NCI-H1092 (cell line): ENCODE measurements around the gene TMEM178B.
"Not testable (repeated sequence)": the region's sequence is repeated elsewhere in the genome, so short reads cannot be mapped to it uniquely, and the experiment has no call there.

Experiments
- DNase-seq: peaks from one replicate; lab custom pipeline; 2025; lab: John Stamatoyannopoulos, UW

The TMEM178B gene

DNA sequence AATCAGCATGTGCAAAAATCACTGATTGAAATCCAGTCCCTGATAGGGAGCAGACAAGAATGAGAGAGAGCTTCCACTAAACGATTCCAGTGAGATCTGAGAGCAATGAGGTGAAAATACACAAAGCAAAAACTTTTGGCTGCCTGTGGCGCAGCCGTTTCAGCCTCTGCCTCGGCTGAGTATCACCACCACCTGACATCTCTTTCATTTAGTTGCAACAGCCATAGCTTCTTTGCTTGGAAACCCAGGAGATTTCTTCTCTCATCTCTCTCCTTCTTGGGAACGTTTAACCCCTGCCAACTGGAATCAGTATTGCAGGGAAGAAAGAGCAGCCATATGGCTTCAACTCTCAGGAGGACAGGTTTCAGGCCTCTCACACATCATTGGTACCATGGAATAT lies 240.0 kb downstream of the TMEM178B start:
- no peak for DNase-seq

DNA sequence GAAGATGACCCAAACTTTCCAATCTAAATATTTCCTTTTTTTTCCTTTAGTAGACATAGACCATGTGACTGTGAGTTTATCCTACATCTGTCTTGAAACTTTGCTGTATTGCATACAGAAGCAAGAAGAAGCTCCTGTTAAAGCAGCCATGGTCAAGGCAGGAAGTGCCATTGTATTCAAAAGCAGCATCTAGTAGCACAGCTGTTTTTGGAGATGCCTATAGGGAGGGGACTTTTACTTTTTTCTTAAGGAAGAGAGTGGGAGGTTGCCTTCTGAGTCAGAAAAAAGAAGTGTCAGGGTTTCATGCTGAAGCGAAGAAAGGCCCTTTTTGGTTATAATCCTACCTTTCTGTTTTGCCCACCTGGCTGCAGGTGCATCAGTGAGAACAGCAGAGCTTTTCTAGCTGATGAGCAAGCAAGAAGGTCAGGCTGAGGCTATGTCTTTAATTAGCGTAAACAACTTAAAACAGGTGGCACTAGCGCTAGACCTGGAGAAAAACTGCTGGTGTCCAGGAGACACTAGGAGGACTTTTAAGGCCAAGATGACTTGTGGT lies 243.2 kb downstream of the TMEM178B start:
- no peak for DNase-seq

DNA sequence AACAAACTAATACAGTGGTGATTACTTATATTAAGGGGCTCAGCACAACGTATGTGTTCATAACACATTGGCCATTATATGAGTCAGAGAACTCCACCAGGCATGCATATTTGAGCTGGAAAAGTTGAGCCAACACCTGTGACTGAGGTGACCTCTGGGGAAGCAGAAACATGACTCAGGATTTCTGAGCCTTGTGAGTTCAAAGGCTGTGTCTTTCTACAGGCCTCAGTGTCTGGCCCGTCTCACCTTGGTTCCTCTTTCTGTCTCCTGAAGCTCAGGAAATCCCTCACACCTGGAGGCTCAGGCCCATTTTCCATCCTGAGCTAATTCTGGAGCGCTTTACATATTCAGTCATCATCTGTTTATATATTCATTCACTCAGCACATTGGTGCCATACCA lies 246.4 kb downstream of the TMEM178B start:
- no peak for DNase-seq

DNA sequence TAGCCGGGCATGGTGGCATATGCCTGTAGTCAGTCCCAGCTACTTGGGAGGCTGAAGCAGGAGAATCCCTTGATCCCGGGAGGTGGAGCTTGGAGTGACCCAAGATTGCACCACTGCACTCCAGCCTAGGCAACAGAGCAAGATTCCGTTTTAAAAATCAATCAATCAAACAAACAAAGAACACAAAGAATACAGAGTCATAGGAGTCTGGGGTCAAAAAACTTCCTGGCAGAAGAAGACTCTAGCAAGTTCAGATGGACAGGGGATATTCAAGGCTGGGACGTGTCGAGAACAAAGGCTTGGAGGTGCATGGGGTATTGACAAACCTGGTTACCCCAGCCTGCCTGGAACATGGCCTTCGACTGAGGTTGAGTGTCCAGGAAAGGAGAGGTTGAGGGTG lies 248.5 kb downstream of the TMEM178B start:
- DNase-seq = no peak

DNA sequence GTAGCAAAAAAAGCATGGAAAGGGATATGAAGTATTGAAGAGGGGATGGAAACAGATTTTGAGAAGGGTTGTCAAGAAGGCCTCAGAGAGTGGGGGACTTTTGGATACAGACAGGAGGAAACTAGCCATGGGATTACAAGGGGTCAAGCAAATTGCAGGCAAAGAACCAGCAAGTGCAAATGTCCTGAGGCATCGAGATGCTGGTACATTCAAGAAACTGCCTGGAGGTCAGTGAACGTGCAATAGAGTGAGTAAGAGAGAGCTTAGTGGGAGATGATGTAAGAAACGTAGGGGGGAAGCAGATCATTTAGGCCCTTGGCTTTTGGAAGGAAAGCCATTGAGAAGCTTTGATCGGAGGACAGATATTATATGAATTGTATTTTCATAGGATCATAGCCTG lies 250.0 kb downstream of the TMEM178B start:
- DNase-seq = no peak

DNA sequence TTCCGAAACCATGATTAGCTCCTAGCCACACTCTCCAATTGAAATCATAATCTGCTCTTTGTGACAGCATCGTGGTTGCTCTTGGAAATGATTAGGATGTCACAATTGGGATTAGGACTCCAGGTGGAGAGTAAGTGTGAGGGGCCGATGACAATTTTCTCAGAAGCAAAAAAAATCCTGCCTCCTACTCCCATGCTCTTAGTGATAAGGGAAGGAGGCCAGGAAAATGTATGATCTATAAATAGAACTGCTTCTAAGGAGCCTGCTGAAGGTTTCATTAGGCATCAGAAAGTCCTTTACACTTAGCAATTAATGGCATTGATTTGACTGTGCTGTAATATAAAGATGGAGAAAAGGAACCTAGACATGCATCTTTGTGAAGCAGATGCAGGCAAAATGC lies 251.0 kb downstream of the TMEM178B start:
- no peak for DNase-seq

DNA sequence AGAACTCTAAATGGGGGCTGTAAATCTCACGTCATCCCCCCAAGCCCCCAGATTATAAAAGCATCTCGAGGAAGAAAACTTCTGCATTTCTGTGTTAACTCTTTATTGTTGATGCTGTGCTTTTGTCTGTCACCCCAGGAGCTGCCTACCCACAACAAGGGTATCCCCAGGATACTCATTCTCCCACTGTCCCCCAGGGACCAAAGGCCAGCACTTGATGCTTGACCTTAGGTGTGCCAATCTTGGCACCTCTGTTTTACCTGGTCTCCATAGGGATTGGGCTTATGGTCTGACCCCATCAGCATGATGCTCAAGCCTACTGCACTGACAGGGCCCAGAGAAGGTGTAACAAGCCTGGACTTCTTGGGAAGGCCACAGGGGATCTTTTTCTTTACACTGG lies 251.4 kb downstream of the TMEM178B start:
- no peak for DNase-seq

DNA sequence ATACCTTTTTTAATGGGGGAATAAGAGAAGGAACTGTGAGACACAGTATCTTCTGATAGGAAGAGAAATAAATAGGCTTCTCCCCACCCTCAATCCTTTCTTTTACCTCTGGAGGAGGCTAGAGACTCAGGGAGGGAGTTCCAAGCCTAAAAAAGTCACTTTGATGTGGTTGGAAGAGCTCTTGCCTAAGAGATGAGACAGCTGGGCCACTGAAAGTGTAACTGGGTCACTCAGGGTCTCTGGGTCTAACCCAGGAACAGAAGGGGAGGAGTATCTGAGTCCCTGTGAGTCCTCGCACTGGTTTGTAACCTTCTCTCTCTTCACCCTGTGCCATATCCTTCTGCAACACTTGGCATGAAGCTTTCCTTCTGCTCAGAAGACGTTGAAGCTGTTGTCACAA lies 254.4 kb downstream of the TMEM178B start:
- no peak for DNase-seq

DNA sequence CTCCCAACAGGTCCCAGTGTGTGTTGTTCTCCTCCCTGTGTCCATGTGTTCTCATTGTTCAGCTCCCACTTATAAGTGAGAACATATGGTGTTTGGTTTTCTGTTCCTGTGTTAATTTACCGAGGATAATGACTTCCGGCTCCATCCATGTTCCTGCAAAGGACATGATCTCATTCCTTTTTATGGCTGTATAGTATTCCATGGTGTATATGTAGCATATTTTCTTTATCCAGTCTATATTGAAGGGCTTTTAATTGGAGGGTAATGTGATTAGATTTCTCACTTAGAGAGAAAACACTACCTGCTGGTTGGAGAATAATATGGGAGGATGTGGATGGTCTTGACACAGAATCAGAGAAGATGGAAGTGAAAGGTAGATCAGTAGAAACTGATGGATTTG lies 256.4 kb downstream of the TMEM178B start:
- not testable (repeated sequence) for DNase-seq

DNA sequence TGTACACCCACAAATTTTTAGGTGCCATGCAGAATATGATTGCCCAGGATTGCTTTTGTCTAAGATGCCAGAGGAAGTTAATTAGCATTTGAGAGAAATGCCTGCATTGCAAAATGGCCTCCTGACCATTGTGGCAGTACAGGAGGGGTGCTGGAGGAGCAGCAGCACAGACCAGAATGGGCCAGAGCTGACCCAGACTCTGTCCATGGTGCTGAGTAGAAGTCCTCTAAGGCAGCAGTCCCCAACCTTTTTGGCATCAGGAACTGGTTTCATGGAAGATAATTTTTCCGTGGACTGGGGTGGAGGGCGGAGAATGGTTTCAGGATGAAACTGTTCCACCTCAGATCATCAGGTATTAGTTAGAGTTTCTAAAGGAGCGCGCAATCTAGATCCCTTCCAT lies 259.6 kb downstream of the TMEM178B start:
- no peak for DNase-seq

DNA sequence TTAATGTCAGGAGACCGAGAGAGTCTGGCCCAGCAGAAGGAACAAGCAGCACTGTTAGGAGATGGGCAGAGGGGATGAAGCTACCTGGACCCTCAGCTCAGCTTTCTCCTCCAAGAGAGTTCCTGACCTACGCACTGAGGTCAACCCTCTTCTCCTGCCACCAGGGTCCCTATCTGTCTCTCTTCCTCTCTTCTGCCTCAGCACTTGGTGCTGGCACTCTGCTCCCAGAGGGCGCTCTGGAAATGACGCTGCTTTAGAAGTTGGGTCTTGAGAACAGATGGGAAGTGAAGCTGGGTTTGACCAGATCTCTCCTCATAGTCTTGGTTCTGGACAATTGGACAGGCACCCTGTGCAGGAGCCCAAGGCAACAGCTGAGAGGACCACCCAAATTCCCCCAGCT lies 261.3 kb downstream of the TMEM178B start:
- no peak for DNase-seq

DNA sequence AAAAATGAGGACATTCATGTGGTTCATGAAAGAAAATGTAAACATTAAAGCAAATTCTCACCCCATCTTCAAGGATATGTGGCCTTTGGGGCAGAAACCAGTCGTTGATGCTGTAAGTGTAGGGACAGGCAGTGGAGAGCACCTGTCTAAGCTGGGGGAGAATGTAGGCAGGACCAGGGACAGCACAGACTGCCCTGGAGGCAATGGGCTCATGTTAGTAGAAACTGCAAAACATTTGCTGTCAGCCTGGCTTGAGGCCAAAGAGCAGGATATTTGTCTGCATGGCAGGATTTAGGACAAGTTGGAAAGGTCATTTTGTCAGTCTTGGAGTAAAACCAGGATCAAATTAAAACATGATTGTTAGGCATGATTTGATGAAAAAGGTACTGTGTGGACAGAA lies 265.7 kb downstream of the TMEM178B start:
- DNase-seq = no peak

DNA sequence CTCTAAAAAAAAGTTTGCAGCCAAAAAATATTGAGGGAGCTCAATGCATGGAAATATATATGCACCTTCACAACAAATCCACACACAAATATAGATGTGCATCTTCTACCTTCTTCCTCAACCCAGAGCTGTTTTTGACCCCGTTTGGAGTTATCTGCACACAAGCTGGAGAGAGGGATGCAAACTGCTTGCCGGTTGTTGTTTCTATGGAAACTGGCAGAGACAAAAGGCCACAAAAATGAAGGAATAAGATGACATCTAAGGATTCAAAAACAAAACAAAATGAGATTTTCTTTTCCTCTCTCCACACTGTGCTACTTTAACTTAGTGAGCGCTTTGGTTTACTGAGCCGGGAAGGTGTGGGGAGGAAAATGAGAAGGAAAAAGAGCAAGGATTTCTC lies 267.1 kb downstream of the TMEM178B start:
- DNase-seq = no peak

DNA sequence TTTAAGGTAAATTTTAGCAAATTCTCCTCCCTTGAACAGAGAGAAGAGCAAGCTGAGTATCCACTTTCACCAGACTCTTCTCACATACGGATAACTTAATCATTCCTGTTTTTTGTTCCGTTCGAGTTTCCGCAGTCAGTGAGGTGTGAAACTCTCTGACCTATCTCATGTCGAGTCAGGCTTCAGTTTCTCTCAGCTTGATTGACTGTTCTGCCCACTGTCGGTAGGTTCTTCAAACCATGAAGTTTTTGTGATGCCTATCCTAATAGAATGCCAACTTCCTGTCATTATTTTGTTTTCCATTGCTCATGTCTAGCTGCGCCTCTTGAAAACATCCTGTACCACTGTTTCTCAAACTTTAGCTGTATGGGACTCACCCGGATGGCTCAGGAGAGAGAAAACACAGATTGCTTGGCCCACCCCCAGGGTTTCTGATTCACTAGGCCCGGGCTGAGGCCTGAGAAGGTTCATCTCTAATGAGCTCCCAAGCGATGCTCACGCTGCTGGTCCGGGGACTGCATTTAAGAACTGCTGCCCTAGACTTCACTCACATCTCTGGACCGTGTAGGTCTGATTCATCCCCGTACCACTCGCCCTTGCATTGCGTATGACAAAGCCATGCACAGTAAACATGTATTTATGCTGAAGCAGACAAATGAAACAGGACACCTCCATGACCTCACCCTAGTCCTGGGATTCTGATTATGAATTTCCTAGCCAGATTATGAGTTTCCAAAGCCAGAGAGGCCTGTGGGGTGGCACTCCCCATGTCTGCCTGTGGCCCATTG lies 269.0 kb downstream of the TMEM178B start:
- DNase-seq = no peak

DNA sequence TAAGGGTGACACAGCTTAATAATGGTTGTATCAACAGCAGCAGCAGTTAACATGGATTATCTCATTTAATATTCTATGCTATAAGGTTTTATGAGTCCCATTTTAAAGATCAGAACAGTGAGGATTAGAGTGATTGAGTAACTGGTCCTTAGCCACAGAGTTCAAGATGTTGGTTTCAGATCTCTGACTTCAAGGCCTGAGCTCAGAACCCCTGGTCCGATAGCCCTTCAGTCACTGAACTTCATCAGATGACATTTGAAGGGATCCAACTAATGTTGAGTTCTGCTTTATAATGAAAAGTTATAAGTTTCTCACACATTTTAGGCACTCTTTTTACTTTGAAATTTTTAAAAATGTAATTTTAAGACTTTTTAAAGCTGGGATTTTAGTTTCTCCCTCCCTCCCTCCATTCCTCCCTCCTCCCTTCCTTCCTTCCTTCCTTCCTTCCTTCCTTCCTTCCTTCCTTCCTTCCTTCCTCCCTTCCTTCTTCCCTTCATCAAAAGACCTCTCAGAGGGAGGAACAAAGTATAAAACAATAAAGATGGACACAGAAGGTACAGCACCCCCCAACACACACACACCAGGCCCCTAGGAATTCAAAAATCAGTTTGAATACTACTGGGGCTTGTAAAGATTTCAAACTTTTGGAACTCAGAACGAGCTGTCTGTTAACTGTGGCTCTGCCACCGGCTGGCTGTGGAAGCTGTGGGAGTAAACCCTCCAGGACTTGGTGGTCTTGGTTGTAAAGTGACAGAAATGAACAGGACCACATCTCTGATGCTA lies 270.5 kb downstream of the TMEM178B start:
- DNase-seq = no peak

DNA sequence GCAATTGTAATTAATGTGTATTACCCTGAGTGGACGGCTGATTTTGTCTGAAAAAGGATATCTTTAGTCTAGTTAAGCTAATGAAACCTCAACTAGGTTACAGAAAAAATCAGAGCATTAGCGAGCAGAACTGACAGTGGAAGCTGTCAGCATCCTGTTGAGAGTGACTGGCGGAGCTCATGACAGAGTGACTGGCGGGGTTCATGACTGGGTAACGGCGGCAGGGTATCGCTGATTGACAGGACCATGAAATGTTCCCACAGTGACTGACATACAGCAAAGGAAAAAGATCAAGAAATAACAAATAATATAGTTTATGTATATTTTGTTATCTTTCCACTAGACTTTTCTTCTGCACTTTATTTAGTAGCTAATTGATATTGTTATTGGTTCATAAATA lies 274.9 kb downstream of the TMEM178B start:
- no peak for DNase-seq

DNA sequence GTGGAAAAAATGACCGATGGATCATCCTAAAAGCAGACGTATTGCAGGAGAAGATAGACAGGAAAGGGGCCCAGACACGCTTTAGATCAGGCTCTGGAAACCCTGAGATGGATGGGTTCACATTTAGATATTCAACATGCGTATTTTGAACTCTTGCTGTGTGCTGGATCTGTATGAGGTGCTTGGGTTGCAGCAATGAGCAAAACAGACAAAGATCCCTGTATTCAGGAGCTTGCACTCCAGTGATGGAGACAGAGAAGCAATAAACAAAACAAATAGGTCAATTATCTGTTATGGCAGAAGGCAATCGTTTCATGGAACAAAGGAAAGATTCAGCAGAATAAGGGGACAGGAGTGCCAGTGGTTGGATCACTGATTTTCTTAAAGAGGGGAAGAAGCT lies 275.5 kb downstream of the TMEM178B start:
- no peak for DNase-seq

DNA sequence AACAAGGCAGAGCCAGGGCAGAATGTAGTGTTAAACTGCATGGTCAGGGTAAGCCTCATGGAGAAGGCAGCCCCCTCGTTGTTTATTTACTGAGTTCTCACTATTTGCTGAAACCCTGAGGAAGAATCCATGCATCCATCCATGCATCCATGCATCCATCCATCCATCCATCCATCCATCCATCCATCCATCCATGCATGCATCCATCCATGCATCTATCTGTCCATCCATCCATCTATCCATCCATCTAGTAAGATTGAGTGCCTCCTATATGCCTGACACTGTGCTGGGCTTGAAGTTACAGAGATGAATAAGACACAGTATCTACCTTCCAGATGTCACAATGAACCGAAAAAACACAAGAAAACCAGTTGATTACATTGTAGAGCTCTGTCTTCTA lies 275.9 kb downstream of the TMEM178B start:
- DNase-seq = no peak

DNA sequence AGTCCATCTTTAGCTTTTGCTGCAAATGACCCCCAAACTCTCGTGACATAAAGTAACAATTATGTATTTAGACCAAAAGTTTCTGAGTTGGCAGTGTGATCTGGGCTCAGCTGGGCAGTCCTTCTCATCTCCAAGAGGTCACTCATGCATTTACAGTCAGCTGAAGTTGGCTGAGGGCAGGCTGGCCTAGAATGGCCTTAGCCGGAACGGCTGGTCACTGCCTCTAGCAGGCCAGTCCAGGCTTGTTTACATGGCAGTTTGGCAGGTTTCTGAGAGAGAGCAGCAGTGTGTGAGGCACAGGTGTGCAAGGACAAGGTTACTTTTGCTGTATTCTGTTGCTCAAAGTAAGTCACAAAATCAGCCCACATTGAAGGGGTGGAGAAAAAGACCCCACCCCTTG lies 277.3 kb downstream of the TMEM178B start:
- no peak for DNase-seq

DNA sequence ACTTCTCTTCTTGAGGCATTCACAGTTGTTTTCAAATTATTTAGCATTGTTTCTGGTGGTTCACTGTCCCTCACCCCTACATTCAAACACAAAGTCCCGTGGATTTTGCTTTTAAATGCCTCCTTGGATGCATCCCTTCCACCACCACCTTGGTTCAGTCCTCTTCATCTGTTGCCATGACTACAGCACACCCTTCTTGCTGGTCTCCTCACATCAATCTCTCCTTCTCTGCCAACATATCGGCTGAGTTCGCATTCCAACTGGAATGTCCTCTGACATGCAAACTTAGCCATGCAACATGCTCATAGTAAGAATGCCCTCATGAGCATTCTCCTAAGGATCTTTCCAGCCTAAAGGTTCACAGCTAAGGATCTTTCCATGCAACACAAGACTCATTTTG lies 279.1 kb downstream of the TMEM178B start:
- no peak for DNase-seq

DNA sequence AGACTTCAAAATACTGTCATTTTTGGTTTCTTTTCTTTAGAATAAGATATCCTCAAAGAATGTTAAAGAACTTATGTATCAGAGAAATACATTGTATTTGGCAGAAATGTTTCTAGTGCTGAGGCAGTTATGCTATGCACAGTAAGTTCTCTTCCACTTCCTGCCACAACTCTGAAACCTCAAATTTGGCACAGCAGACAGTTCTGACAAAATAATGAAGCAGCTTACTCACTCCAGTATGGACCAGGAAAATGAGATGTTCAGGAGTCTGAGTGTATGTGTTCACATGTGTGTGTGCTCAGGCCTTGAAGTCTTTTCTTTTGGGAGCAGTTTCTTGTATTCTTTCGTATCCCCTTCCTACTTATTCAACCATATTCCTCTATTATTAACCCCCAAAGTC lies 280.4 kb downstream of the TMEM178B start:
- DNase-seq = no peak

DNA sequence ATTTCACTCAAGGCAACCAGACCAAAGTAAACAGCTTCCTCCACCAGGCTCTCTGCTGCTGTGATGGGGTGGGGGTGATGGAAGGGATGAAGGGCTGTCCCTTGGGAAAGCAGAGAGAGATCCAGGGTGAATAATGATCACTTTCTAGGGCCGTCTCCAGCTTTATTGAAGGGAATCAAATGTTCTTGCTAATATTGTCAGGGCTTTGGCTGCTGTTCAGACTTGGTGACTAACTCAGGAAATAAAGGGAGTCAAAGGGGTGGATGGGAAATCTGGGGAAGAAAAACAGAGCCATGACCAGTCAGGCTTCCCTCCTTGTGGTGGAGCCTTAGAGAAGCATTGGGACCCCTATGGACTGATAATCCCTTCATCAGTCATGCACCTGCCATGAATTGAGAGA lies 281.2 kb downstream of the TMEM178B start:
- DNase-seq = no peak

DNA sequence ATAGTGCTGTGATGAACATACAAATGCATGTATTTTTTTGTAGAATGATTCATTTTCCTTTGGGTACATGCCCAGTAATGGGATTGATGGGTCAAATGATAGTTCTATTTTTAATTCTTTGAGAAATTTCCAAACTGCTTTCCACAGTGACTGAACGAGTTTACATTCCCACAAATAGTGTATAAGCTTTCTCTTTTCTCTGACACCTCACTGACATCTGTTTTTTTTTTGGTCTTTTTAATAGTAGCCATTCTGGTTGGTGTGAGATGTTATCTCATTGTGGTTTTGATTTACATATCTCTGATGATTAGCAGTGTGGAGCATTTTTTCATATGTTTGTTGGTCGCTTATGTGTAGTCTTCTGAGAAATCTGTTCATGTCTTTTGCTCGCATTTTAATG lies 282.3 kb downstream of the TMEM178B start:
- DNase-seq = no peak
